ENCODE measurements around the gene ARMH4.
A peak's percentile ranks its signal among the peaks of the same experiment; 100 is the strongest.
"Not testable (repeated sequence)": the region's sequence is repeated elsewhere in the genome, so short reads cannot be mapped to it uniquely, and the experiment has no call there.

The ARMH4 gene

GRCh38 chr14:58146399-58146798 is 5.6 kb downstream of the ARMH4 start:
- no peak for DNase-seq (ENCODE audit: low spot score)

GRCh38 chr14:58145936-58146335 is 6.1 kb downstream of the ARMH4 start:
- DNase-seq (ENCODE audit: low spot score) = no peak

- no peak for DNase-seq (ENCODE audit: low spot score)
These were observed 8.9 kb downstream of the ARMH4 start for GRCh38 chr14:58143106-58143505.

GRCh38 chr14:58141893-58142292 is 10.1 kb downstream of the ARMH4 start:
- no peak for DNase-seq (ENCODE audit: low spot score)

- DNase-seq (ENCODE audit: low spot score) = no peak
These were observed 13.1 kb downstream of the ARMH4 start for GRCh38 chr14:58138714-58139482.

GRCh38 chr14:58138031-58138713 is 13.8 kb downstream of the ARMH4 start:
- no peak for DNase-seq (ENCODE audit: low spot score)

- DNase-seq (ENCODE audit: low spot score) = peak; percentile 30
These were observed 18.3 kb downstream of the ARMH4 start for GRCh38 chr14:58133739-58134138.

GRCh38 chr14:58131386-58131785 is 20.6 kb downstream of the ARMH4 start:
- peak; percentile 20 for DNase-seq (ENCODE audit: low spot score)

GRCh38 chr14:58130116-58130782 is 21.8 kb downstream of the ARMH4 start:
- DNase-seq (ENCODE audit: low spot score) = no peak

GRCh38 chr14:58129208-58129607 is 22.8 kb downstream of the ARMH4 start:
- DNase-seq (ENCODE audit: low spot score) = no peak

- DNase-seq (ENCODE audit: low spot score) = no peak
These were observed 23.6 kb downstream of the ARMH4 start for GRCh38 chr14:58128416-58128815.

- DNase-seq (ENCODE audit: low spot score) = not testable (repeated sequence)
These were observed 29.5 kb downstream of the ARMH4 start for GRCh38 chr14:58122546-58122945.

- no peak for DNase-seq (ENCODE audit: low spot score)
These were observed 30.4 kb downstream of the ARMH4 start for GRCh38 chr14:58121530-58122186.

GRCh38 chr14:58119381-58119780 is 32.6 kb downstream of the ARMH4 start:
- DNase-seq (ENCODE audit: low spot score) = no peak

- no peak for DNase-seq (ENCODE audit: low spot score)
These were observed 33.8 kb downstream of the ARMH4 start for GRCh38 chr14:58118097-58118815.

- DNase-seq (ENCODE audit: low spot score) = no peak
These were observed 42.3 kb downstream of the ARMH4 start for GRCh38 chr14:58109744-58110143.

GRCh38 chr14:58108717-58109116 is 43.3 kb downstream of the ARMH4 start:
- no peak for DNase-seq (ENCODE audit: low spot score)

GRCh38 chr14:58107947-58108552 is 44.0 kb downstream of the ARMH4 start:
- DNase-seq (ENCODE audit: low spot score) = peak; percentile 72

- no peak for DNase-seq (ENCODE audit: low spot score)
These were observed 45.0 kb downstream of the ARMH4 start for GRCh38 chr14:58107041-58107440.

GRCh38 chr14:58106446-58106845 is 45.6 kb downstream of the ARMH4 start:
- no peak for DNase-seq (ENCODE audit: low spot score)

GRCh38 chr14:58104808-58105207 is 47.2 kb downstream of the ARMH4 start:
- peak; percentile 40 for DNase-seq (ENCODE audit: low spot score)

Data from AG20443 (cell line).